ENCODE measurements around the gene CYTH1.

The CYTH1 gene

GRCh38 chr17:78781893-78782304, at the start of gene CYTH1:
CYTH1 (minus strand) TSS chr17:78782273; CDS start chr17:78782223, 50 bp downstream.
- TF ChIP-seq GATA2 (IDR thresholded peaks at IDR 0.05; ENCODE audit: low read depth, low read length) (no peak), GATA3 (IDR thresholded peaks at IDR 0.05; ENCODE audit: low read depth, low read length) (no peak)

- TF ChIP-seq GATA3 (IDR thresholded peaks at IDR 0.05; ENCODE audit: low read depth, low read length) = no peak
- TF ChIP-seq GATA2 (IDR thresholded peaks at IDR 0.05; ENCODE audit: low read depth, low read length) = no peak
These were observed 47.4 kb upstream of the CYTH1 start for GRCh38 chr17:78829477-78829876.

GRCh38 chr17:78828470-78829185, 46.6 kb upstream of the CYTH1 start:
- no peak for TF ChIP-seq GATA2 (IDR thresholded peaks at IDR 0.05; ENCODE audit: low read depth, low read length)
- TF ChIP-seq GATA3 (IDR thresholded peaks at IDR 0.05; ENCODE audit: low read depth, low read length) = no peak

- TF ChIP-seq GATA3 (IDR thresholded peaks at IDR 0.05; ENCODE audit: low read depth, low read length) (no peak), GATA2 (IDR thresholded peaks at IDR 0.05; ENCODE audit: low read depth, low read length) (no peak)
These were observed 44.9 kb upstream of the CYTH1 start for GRCh38 chr17:78826836-78827509.

- no peak for TF ChIP-seq GATA2 (IDR thresholded peaks at IDR 0.05; ENCODE audit: low read depth, low read length)
- no peak for TF ChIP-seq GATA3 (IDR thresholded peaks at IDR 0.05; ENCODE audit: low read depth, low read length)
These were observed 44.3 kb upstream of the CYTH1 start for GRCh38 chr17:78826421-78826820.

GRCh38 chr17:78825696-78826095, 43.6 kb upstream of the CYTH1 start:
- no peak for TF ChIP-seq GATA2 (IDR thresholded peaks at IDR 0.05; ENCODE audit: low read depth, low read length)
- TF ChIP-seq GATA3 (IDR thresholded peaks at IDR 0.05; ENCODE audit: low read depth, low read length) = no peak

- TF ChIP-seq GATA2 (IDR thresholded peaks at IDR 0.05; ENCODE audit: low read depth, low read length) (no peak), GATA3 (IDR thresholded peaks at IDR 0.05; ENCODE audit: low read depth, low read length) (no peak)
These were observed 42.2 kb upstream of the CYTH1 start for GRCh38 chr17:78824240-78824639.

GRCh38 chr17:78823282-78824046, 41.4 kb upstream of the CYTH1 start:
- TF ChIP-seq GATA2 (IDR thresholded peaks at IDR 0.05; ENCODE audit: low read depth, low read length) (no peak), GATA3 (IDR thresholded peaks at IDR 0.05; ENCODE audit: low read depth, low read length) (no peak)

- TF ChIP-seq GATA2 (IDR thresholded peaks at IDR 0.05; ENCODE audit: low read depth, low read length) = no peak
- no peak for TF ChIP-seq GATA3 (IDR thresholded peaks at IDR 0.05; ENCODE audit: low read depth, low read length)
These were observed 40.5 kb upstream of the CYTH1 start for GRCh38 chr17:78822552-78822951.

- TF ChIP-seq GATA2 (IDR thresholded peaks at IDR 0.05; ENCODE audit: low read depth, low read length) = no peak
- no peak for TF ChIP-seq GATA3 (IDR thresholded peaks at IDR 0.05; ENCODE audit: low read depth, low read length)
These were observed 39.9 kb upstream of the CYTH1 start for GRCh38 chr17:78821961-78822360.

- TF ChIP-seq GATA3 (IDR thresholded peaks at IDR 0.05; ENCODE audit: low read depth, low read length) = no peak
- no peak for TF ChIP-seq GATA2 (IDR thresholded peaks at IDR 0.05; ENCODE audit: low read depth, low read length)
These were observed 38.8 kb upstream of the CYTH1 start for GRCh38 chr17:78820841-78821240.

GRCh38 chr17:78819806-78820792, 38.0 kb upstream of the CYTH1 start:
- TF ChIP-seq GATA2 (IDR thresholded peaks at IDR 0.05; ENCODE audit: low read depth, low read length) = peak; percentile 83
- no peak for TF ChIP-seq GATA3 (IDR thresholded peaks at IDR 0.05; ENCODE audit: low read depth, low read length)

- TF ChIP-seq GATA3 (IDR thresholded peaks at IDR 0.05; ENCODE audit: low read depth, low read length) (no peak), GATA2 (IDR thresholded peaks at IDR 0.05; ENCODE audit: low read depth, low read length) (no peak)
These were observed 37.3 kb upstream of the CYTH1 start for GRCh38 chr17:78819402-78819801.

All from SH-SY5Y (cell line).